ENCODE measurements around the gene KCNIP1. TPM values are rescaled to one million over a fixed set of nuclear protein-coding genes. Genes with fewer than 3 reads are reported as not detected.

KCNIP1 gene
- total RNA-seq, 1 donor from 2014 or later: 14.5 TPM

DNA sequence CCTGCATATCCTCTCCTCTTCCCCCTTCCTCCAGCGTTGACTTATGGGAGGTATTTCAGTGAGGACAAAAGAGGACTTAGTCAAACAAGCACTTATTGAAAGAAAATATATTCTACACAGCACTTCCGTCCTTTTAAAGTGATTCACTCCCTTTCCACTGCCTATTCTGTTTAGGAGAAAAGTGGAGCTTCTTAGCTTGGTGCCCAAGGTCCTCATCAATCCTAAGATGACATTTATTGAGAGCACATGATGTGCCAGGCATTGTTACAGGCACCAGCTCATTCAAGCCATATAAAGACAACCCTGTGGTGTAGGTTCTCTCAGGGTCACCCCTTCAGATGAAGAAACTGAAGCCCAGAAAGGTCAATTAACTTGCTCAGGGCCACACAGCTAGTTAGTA, 95.9 kb downstream of the KCNIP1 start:
- DNase-seq: no peak

DNA sequence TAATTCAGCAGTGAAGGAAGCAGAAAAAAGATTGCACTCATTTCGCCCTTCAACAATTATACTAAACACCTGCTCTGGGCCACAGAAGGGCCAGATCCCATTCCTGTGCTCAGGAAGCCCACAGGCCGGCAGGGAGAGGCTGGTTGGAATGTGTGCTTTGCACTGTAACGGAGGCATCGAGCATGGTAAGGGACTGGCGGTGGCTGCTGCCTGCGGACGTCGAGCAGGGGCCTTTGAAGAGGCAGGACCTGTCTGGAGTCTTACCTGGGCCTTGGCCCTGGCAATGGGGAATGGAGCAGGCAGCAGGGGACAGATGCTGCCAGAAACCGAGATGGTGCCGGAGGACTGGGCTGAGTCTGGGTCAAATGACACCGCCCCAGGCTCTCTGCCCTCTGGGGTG, 97.8 kb downstream of the KCNIP1 start:
- DNase-seq: no peak

DNA sequence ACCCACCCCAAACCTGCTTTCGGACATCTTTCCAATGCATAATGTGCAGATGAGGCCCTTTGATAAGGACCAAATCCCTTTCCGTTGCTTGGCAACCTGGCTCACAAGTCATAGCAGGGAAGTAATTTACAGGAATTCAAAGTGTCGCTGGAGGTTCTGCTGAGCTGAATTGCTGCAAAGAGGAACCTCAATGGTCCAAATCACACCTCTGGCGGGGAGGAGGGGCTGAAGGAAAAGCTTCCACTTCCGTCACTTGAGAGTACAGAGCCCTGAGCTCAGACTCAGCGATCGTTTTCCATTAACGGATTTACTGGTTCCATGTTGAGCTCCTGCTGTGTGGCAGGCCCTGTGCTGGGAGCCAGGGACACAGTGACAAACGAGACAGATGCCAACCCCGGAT, 99.3 kb downstream of the KCNIP1 start:
- DNase-seq: no peak

DNA sequence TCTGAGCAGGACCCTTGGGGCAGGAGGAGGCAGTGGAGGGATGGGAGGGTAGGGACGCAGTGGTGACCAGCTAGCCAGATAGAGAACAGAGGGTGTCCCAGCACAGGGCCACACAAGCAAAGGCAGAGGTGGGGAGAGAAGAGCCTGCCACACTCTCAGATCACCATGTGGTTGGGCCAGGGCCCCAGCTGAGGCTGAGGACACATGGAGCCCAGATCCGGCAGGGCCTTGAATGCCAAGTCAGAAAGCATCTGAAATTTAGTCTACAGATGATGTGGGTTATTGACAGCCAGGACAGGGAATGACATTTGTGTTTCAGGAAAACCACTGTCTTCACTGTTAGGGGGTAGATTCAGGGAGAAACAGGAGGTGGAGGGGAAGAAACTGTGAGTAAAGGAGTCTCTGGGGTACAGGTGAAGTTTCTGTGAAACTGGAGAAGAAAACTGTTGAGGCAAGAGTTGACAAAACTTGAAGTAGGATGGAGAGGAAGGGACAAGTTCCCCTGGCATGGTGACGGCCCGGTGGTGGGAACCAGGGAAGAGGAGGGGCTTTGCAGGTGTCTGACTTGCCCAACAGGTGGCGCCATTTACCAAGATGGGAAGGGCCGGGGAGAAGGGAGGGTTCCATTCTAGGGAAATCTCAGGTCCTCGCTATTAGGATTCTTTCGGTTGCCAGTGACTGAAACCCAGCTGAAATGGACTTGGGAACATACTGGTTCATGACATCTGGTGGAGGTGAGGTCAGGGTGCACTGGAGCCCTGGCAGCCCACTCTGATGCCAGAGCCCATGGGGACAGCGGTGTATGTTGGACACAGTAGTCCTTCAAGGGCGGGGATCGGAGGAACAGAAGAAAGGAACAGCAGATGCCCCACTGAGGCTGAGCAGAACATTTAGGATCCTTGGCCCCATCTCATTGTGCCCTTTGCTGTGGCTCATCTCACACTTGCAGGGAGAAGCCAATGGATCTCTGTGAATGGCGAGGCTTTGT, 100.1 kb downstream of the KCNIP1 start:
- peak; percentile 6 for DNase-seq

DNA sequence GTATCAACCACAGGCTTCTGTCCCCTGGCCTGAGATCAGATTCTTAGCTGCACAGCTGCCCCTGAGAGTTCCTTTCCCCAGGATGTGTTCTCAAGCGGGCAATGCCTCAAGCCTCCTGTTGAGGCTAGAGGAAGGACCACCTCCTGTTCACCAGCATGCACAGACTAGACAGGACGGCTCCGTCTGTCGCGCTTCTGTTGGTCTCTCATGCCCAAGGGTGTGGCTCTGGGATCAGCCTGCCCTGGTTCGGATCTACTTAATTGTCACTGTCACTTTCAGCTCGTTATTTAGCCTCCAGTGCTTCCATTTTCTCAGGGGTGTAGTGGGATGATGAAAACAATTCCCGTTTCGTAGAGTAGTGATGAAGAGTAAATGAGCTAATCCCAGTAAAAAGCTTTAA, 103.1 kb downstream of the KCNIP1 start:
- DNase-seq: no peak

DNA sequence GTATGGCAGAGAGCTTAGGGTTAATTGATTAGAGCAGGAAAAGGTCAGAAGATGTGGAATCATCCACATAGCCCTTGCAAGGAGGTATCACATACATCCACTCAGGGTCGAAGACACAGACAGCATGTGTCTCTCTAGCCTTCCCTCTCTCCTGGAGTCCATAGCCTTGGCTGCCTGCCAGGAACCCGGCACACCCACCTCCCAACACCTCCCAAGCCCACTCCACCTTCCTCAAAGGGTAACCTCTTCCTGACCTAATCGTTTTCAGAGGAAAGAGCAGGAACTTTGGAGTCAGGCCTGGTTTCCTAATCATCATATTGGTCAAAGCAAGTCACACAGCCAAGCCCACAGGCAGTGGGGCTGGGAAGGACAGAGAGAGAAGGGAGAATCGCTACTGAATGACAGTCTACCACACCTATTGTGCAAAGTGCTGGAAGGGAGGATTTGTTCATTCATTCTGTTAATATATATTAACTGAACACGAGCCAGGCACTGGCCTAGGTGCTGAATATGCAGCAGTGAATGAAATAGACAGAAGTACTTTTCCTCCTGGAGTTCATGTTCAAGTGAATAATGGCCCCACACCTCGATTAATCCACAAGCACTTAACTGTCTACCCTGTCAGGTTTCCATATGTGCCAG, 107.8 kb downstream of the KCNIP1 start:
- DNase-seq: no peak

DNA sequence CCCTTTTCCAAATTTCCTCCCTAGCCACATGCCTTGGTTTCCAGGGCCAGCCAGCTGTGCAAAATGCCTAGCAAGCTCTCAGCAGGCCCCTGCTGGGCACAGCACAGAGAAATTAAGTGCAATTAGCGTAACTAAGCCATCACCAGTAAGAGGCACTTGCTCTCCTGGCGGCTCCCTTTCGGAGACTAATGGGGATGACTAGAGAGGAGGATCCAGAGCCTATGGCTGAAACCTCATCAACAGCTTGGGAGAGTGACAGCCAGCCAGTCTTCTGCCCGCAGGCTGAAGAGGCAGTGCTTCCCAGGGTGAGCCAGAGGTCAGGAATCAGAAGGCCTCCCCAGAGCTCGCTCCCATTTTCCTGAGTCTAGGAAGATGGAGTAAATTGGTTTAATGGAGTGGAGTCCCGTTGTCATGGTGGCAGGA, 108.4 kb downstream of the KCNIP1 start:
- no peak for DNase-seq

DNA sequence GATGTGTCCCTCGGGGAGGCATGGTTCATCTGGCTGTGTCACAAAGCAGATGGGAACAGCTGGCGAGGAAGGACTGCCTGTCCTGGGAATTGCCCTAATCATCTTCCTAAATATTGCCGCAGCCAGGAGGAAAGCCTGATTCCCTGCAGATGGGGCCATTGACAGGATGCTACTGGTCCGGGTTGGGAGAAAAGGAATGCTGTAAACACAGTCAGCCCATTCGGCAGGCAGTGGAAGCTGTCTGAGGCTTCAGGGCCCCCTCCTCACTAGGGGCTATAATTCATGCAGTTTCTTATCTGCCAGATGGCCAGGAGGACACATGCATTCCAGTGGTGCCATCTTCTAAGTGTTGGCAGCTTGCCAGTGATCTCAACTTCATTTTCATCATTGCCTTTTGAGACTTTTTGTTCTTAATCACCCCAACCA, 110.3 kb downstream of the KCNIP1 start:
- no peak for DNase-seq

DNA sequence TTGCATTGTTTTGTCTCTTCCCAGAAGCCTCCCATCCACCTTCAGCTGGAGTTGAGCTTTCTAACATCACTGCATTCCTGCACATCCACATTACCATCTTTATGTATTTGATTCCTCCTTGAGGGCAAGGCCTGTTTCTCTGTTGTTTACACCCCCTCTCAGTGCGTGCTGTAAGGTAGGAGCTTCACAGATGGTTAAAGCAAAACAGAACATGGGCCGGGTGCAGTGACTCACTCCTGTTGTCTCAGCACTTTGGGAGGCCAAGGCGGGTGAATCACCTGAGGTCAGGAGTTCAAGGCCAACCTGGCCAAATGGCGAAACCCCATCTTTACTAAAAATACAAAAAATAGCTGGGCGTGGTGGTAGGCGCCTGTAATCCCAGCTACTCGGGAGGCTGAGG, 110.9 kb downstream of the KCNIP1 start:
- DNase-seq: no peak

DNA sequence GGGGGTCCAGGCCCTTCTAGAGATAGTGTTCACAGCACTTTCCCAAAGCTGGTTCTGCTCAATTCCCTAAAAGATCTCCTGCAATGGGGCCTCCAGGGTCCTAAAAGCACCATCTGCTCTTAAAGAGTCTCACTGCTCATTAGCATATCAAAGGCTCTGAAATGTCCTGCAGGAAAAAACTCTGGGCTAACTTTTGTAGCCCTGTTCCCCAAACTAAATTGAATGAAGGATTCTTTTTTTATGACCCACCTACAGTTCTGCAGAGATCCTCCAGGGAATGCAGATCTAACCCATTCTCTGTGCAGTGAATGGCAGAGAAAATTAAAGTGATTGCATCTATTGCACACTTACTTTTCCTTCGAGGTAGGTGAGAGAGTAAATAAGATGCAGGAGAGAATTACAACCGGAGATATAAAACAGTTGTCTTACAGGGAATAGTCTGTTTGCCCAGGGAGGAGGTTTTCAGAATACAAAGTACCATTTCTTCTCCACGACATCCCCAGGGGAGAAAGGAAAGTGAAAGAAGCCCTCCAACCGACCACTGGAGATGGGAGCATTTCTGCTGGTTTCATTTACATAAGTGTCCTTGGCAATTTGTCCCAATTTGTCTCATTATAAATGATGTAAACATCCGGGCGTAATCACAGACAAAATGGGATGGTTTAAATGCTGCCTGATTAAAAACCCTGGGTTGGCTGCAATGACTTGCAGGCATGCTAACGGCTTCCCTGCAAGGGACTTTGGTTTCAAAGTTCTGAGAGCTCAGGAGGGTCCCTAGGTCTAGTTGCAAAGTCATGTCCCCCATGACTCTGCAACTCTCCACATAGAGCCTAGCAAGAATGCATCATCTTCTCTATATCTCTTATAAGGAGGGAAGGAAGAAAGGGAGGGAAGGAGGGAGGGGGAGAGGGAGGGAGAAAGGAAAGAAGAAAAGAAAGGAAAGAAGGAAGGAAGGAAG, 114.0 kb downstream of the KCNIP1 start:
- no peak for DNase-seq

DNA sequence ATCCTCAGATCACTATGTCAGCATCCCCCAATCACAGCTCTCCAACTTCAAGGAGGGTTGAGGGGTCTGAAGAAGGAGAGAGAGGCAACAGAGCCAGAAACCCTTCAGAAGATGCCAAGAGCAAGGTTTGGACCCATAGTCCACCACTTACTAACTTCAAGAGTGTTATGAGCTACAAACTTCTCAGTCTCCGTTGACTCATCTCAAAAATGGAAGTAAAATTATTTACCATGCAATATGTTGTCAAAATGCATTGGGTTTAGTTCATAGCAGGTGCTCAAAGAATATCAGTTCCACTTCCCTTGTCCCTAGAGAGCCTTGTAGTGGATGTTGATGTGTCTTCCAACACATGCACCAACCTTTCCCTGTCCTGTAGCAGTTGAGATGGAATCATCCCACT, 116.0 kb downstream of the KCNIP1 start:
- no peak for DNase-seq

DNA sequence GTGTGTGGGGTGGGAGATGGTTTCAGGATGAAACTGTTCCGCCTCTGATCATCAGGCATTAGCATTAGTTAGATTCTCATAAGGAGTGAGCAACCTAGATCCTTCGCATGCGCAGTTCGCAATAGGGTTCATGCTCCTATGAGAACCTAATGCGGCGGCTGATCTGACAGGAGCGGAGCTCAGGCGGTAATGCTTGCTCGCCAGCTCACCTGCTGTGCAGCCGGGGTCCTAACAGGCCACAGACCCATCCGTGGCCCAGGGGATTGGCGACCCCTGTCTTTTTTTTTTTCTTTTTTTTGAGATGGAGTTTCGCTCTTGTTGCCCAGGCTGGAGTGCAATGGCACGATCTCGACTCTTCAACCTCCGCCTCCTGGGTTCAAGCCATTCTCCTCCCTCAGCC, 119.1 kb downstream of the KCNIP1 start:
- no peak for DNase-seq

DNA sequence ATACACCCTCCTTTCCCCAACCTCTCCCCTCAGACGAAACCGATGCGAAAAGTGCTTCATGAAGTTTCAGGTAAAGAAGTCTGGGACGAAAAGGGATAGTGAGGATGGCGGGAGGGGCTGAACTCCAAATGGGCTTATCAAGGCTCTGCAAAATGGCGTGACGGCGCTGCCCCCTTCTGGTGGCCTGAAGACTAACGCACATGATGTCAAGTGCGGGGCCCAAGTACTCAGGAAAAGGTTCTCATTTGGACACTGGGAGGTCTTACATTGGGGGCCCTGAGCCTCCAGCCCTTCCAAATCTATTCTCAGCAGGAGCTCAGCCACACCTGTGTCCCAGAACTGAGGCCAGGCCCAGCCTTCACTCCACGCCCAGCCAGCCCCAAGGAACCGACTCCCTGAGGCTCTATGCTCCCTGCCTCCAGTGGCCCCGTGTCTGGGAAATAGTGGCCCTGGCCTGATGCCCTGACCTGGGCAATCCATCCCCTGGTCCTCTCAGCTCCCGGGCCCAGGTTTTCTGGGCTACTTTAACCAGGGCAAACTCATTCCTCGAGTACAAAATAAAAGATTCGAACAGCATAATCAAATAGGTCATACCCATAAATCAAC, 119.9 kb downstream of the KCNIP1 start:
- DNase-seq: no peak

DNA sequence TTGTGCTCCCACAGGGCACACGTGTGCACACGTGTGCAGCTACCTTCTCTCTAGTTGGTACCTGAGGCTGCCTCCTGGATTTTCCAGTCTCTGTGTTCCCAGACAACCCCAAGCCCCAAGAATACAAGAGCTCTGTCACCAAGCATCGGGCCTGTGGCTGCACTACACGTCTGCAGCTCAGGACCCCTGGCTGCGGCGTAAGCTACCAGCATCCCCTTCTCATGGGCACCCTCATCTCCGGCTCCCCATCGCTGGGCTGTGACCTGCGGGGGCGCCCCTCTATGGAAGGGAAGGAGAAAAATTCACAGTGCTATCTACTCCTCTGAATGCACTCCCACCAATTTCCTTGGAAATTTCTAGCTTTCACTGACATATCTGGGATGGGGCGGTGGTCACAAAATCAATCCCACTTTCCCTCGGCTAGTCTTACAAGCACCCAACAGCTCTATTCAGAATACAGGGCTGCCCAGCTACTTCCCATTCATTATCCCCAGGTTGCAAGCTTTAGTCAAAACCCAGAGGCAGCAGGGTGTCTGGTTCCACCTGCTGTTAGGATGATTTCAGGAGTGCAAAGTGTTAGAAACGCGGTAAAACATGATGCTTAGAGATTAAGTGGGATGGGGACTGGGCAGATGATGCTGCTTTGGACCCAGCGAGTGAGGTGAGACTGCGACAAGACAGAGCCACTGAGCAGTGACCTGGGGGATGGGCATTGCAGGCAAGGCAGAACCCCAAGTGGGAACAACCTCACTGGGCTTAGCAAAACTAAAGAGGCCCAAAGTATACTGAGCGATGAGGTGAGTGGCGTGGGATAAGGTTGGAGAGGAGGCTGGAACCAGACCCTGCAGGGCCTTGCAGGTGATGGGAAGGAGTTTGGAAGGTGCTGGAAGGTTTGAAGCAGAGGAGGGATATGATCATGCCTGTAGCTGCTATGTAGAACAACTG, 121.7 kb downstream of the KCNIP1 start:
- DNase-seq: no peak

DNA sequence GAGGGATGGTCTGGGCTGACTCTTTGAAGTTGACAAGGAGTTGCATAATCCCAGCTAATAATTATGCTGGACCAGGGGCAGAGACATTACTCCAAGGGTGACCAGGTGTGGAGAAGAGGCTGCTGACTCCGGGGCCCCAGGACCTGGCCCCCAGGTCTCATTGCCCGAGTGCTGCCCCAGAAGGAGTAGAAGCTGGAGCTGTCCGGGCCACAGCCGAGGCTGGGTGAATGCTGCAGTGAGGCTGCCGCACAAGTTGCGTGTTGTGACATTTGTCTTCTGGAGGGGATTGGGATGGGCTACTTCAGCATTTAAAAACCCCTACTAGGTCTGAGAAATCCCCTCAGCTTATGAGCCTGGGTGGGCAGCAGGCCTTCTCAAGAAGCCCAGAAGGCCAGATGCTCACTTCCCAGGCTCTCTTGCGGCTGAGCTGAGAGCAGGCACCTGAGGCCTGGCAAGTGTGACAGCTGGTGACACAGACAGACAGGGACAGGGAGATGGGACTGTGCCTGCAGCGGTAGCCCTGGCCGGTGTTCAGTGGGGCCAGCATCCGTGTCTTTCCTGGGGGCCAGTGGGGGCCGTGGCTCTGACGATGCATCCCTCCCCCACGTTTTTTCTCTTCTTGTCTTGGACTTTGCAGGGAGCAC, 122.8 kb downstream of the KCNIP1 start:
- no peak for DNase-seq

DNA sequence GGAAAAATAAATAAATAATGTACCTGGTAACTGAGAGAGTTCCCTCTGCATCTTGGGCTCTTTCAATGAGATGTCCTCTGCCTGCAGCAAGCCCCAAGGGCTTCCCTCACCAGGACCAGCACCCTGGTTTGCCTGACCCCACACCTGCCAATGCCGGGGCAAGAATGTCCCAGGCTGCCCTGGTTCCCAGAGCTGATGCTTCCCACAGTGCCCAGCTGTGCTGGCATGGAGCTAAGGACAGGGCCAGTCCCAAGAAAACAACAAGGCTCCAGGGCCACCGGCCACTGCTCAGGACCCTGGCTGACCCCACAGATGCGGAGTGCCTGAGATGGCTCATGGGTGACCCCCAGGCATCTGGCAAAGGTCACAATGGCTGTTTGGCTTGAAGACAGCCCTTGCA, 123.5 kb downstream of the KCNIP1 start:
- DNase-seq: no peak

DNA sequence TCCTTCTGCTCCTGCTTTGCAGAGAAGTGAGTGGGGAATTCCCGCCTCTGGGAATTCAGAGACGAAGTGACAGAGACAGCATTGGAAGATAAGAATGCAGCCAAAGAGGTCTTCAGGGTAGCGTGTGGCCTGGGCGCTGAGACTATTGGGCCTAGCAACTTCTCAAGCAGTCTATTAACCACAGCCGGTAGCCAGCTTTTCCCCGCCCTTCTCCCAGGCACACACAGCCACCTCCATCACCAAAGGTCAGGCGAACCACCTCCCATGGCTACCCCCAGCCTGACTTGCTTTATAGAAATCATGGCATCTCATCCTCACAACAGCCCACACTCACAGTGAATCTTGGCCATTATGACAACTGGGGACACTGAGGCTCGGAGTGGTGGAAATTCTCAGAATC, 124.2 kb downstream of the KCNIP1 start:
- no peak for DNase-seq

DNA sequence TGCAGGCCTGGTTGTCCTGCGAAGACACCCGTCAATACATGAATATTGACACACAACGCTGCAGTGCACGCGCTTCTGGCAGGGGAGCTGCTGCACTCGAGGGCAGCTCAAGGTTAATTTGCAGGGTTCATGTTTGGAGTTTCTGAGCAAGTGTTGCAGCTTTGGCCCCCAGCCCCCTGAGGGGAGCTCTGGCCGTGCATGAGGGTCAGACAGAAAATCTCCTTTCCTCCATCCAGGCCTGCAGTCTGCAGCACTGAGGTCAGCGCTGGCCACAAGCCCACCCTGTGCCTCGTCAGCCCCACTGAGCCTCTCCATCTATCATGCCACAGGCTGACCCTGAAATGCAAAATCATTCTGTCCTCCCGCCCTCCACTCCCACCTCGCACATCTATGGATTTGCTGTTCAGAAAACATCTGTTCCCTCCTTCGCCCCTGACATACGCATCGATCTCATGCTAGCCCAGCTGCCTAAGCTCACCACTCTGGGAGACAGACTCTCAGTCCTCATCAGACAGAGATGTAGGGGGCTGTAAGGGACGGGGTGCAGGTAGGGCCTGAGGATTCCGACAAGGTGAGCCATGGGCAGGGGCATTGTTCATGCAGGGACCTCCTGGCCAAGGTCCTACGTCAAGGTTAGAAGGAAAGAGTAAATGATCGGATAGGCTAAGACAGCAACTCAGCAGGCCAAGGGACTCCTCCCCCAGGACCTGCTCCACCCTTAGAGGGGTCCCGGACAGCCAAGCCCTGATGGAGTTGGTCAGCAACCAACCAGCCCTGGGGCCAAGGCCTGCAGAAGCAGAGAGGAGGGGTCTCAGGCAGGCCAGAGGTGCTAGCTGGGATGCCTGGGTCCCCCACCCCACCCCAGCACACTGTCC, 125.1 kb downstream of the KCNIP1 start:
- no peak for DNase-seq

DNA sequence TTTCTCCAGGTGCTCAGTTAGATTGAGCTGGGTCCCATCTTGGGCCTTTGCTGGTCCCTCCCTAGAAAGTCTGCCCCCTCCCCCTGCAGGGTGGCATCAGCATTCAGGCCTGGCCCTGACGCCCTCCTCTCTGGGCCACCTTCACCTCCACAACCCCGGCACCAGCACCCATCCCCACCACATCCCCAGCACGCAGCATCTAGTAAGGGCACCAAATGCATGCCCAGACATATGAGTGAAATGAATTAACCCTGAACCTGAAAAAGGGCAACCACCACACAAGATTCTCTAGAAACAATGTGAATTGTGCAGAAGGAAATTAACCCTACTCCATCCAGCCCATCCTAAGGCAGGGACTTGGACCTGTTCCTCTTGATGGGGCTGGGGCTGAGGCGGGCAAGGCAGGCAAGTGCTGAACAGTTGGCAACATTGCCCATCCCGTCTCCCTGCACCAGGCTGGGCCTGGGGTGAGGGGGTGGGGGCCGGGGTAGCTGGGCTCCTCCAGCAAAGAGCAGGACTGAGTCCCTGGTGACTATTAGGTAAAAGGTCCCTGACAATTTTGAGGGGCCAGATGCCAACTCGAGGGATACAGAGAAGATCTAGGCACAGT, 125.9 kb downstream of the KCNIP1 start:
- no peak for DNase-seq

Measured in occipital lobe (tissue), 2 donors.